SJSA1 (cell line): ENCODE measurements around the gene HDAC4. TPM values are rescaled to one million over a fixed set of nuclear protein-coding genes. Genes with fewer than 3 reads are reported as not detected.
A peak's percentile ranks its signal among the peaks of the same experiment; 100 is the strongest.

Experiments
- DNase-seq, 2 experiments: peaks; one replicate each; pipeline ENCODE4 v3.0.0-alpha.2; 2015 to 2020; ENCODE audit warnings: low spot score in 2 of 2, low read depth in 1 of 2
- H3K27ac ChIP-seq: fragments of 250-450 bp; sonication (Bioruptor Pico); 2 replicates; pipeline ENCODE4 v1.5.1; 2020; ENCODE audit warnings: mild to moderate bottlenecking, moderate library complexity
- H3K27me3 ChIP-seq: fragments of 250-450 bp; sonication (Bioruptor Pico); replicated peaks from 2 replicates; pipeline ENCODE4 v1.5.1; 2020; ENCODE audit warnings: mild to moderate bottlenecking, moderate library complexity
- H3K36me3 ChIP-seq: fragments of 250-450 bp; sonication (Bioruptor Pico); 2 replicates; pipeline ENCODE4 v1.5.1; 2020; ENCODE audit warnings: mild to moderate bottlenecking
- H3K4me1 ChIP-seq: fragments of 250-450 bp; sonication (Bioruptor Pico); replicated peaks from 2 replicates; pipeline ENCODE4 v1.6.1; 2021; ENCODE audit warnings: mild to moderate bottlenecking
- H3K4me3 ChIP-seq: fragments of 250-450 bp; sonication (Bioruptor Pico); 2 replicates; pipeline ENCODE4 v1.5.1; 2020; ENCODE audit warnings: mild to moderate bottlenecking
- H3K9me3 ChIP-seq: fragments of 250-450 bp; sonication (Bioruptor Pico); replicated peaks from 2 replicates; pipeline ENCODE4 v1.5.1; 2020; ENCODE audit warnings: mild to moderate bottlenecking
- total RNA-seq: library from RNA; depleted of rRNA; stranded (reverse); fragments of >200 nt; shearing (Covaris generic); gene quantifications from 2 replicates; pipeline ENCODE4 v1.2.3, GENCODE V29; 2014

The HDAC4 gene
- total RNA-seq, 1 experiment from 2014 or later, result 13.2 TPM

- Histone ChIP-seq H3K36me3 (no peaks in the 10 kb centered on the region), H3K27me3 (no peaks in the 10 kb centered on the region), H3K4me1 (no peaks in the 10 kb centered on the region), H3K27ac (no peak overlapping the region), H3K9me3 (no peaks in the 10 kb centered on the region), H3K4me3 (no peak overlapping the region)
- DNase-seq, result no peak
Measured at GRCh38 chr2:239086325-239087020, 314.3 kb downstream of the HDAC4 start.

- Histone ChIP-seq H3K27ac (no peak overlapping the region), H3K4me1 (no peaks in the 10 kb centered on the region), H3K9me3 (no peaks in the 10 kb centered on the region), H3K36me3 (no peaks in the 10 kb centered on the region; the same call in 1 of the 2 replicates), H3K4me3 (no peak overlapping the region), H3K27me3 (no peaks in the 10 kb centered on the region)
- DNase-seq, result no peak
Measured at GRCh38 chr2:239085201-239085992, 315.4 kb downstream of the HDAC4 start.

GRCh38 chr2:239084007-239084406 lies 316.8 kb downstream of the HDAC4 start:
- Histone ChIP-seq H3K36me3 (no peaks in the 10 kb centered on the region; the same call in 1 of the 2 replicates), H3K27ac (no peak overlapping the region), H3K9me3 (no peaks in the 10 kb centered on the region), H3K27me3 (no peaks in the 10 kb centered on the region), H3K4me1 (no peaks in the 10 kb centered on the region), H3K4me3 (no peak overlapping the region)
- DNase-seq, result no peak

DNA sequence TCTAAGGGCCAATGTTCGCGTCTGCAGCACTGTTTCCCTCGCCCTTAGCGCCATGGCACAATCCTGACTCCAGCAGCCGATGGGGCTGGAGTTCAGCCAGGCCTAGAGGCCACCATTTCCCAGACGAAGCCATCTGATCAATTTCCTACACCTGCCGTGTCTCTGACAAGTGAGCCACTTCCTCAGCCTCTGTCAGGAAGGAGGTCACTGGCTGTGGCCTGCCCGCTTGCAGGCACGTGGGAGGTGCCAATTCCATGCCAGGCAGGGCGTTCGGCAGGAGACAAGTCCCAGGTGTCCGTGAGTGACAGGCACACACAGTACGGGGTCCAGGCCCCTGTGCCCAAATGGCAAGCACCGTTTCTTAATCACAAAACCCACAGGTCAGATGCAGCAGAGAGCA lies 318.4 kb downstream of the HDAC4 start:
- H3K27ac ChIP-seq, result no peak overlapping the region
- H3K4me1 ChIP-seq, result no peaks in the 10 kb centered on the region
- no peaks in the 10 kb centered on the region for H3K27me3 ChIP-seq
- H3K9me3 ChIP-seq, result no peaks in the 10 kb centered on the region
- H3K4me3 ChIP-seq, result no peak overlapping the region
- no peak for DNase-seq
- peaks cover 4% of the 10 kb centered on the region for H3K36me3 ChIP-seq

- no peaks in the 10 kb centered on the region for H3K4me1 ChIP-seq
- H3K27me3 ChIP-seq, result no peaks in the 10 kb centered on the region
- no peaks in the 10 kb centered on the region for H3K9me3 ChIP-seq
- H3K36me3 ChIP-seq, result peaks cover 4% of the 10 kb centered on the region
- H3K27ac ChIP-seq, result no peak overlapping the region
- no peak for DNase-seq
- H3K4me3 ChIP-seq, result no peak overlapping the region
Measured at GRCh38 chr2:239081622-239082021, 319.2 kb downstream of the HDAC4 start.

GRCh38 chr2:239081046-239081445 lies 319.8 kb downstream of the HDAC4 start:
- Histone ChIP-seq H3K36me3 (peaks cover 4% of the 10 kb centered on the region), H3K9me3 (no peaks in the 10 kb centered on the region), H3K27ac (no peak overlapping the region), H3K27me3 (no peaks in the 10 kb centered on the region), H3K4me3 (no peak overlapping the region), H3K4me1 (no peaks in the 10 kb centered on the region)
- no peak for DNase-seq

DNA sequence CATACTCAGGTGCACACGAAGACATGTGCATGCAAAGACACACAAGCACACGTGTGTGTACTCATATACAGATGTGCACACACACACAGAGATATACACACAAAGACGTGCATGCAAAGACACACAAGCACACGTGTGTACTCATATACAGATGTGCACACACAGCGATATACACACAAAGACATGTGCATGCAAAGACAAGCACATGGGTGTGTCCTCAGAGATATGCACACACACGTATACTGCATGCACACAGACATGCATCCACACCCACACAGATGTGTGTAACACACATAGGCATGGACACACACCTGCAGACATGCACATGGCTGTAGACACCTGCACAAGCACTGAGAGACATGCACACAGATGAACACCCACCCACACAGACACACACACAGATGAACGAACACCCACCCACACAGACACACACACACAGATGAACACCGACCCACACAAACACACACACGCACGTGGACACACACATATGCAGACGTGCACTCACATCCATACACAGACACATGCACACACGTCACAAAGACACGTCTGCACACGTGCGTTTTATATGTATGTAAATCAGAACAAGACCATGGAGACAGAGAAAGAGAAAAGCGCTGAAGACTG lies 321.0 kb downstream of the HDAC4 start:
- H3K36me3 ChIP-seq, result peaks cover 4% of the 10 kb centered on the region
- H3K27ac ChIP-seq, result no peak overlapping the region
- no peaks in the 10 kb centered on the region for H3K27me3 ChIP-seq
- no peaks in the 10 kb centered on the region for H3K9me3 ChIP-seq
- no peaks in the 10 kb centered on the region for H3K4me1 ChIP-seq
- H3K4me3 ChIP-seq, result no peak overlapping the region
- DNase-seq, result no peak

GRCh38 chr2:239078128-239078924 lies 322.5 kb downstream of the HDAC4 start:
- H3K4me3 ChIP-seq, result no peak overlapping the region
- H3K36me3 ChIP-seq, result peaks cover 4% of the 10 kb centered on the region
- H3K9me3 ChIP-seq, result no peaks in the 10 kb centered on the region
- DNase-seq, result no peak
- no peaks in the 10 kb centered on the region for H3K27me3 ChIP-seq
- H3K4me1 ChIP-seq, result no peaks in the 10 kb centered on the region
- no peak overlapping the region for H3K27ac ChIP-seq

DNA sequence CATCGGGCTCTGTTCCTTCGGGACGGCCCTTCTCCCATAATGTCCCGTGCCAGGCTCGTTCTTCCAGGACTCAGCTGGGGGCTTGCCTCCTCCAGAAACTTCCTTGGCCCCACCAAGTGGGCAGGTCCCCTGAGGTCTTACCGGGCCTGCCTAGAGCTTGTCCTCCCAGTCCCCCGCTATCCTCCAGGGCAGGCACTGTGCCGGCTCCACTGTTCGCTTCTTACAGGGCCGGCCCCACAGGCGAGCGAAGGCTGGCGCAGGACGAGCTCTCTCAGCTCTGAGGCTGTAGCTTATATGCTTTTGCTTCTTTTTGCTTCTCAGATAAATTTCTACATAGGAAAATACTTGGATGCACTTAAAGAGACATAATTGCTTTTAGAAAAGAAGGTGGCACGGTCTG lies 323.6 kb downstream of the HDAC4 start:
- no peak for DNase-seq
- no peaks in the 10 kb centered on the region for H3K4me1 ChIP-seq
- no peak overlapping the region for H3K27ac ChIP-seq
- H3K9me3 ChIP-seq, result no peaks in the 10 kb centered on the region
- no peak overlapping the region for H3K4me3 ChIP-seq
- no peaks in the 10 kb centered on the region for H3K27me3 ChIP-seq
- H3K36me3 ChIP-seq, result peaks cover 4% of the 10 kb centered on the region

GRCh38 chr2:239075918-239076758 lies 324.7 kb downstream of the HDAC4 start:
- Histone ChIP-seq H3K4me1 (no peaks in the 10 kb centered on the region), H3K36me3 (peaks cover 4% of the 10 kb centered on the region), H3K9me3 (no peaks in the 10 kb centered on the region), H3K27ac (no peak overlapping the region), H3K27me3 (no peaks in the 10 kb centered on the region), H3K4me3 (no peak overlapping the region)
- DNase-seq, result peak in 1 of 2 experiments; percentile 10

DNA sequence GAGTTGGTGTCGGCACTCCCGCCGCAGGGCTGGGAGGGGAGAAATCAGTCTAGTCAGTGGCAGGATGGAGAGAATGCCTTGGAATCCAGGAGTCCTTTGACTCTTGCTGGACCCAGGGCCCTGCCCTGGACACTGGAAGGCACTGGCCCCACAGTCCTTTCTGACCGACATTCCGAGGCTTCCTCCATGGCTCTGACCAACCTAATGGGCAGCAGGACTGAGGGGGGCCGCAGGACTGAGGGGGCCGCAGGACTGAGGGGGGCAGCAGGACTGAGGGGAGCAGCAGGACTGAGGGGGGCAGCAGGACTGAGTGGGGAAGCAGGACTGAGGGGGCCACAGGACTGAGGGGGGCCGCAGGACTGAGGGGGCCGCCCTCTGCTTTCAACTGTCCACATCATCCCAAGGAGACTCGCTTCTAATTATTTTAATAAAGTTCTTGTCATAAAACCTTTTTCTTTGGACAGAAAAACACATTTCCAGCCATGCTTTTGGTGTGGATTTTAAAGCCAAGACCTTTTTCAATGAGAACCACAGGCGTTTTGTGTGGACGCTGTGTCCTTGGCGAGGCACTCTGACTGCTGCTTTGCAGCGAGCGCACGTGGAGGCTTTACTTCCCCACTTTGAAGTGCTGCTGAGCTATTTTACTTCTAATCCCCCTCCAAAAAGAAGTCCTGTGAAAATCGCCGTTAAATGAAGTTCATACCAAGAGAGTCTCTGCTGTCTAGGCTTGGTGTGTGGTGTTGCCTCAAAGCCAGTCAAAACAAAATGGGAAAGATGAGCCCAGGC lies 326.9 kb downstream of the HDAC4 start:
- Histone ChIP-seq H3K27me3 (no peaks in the 10 kb centered on the region), H3K9me3 (no peaks in the 10 kb centered on the region), H3K27ac (no peak overlapping the region), H3K4me1 (no peaks in the 10 kb centered on the region), H3K36me3 (peaks cover 4% of the 10 kb centered on the region; the same call in 1 of the 2 replicates), H3K4me3 (no peak overlapping the region)
- DNase-seq, result no peak

GRCh38 chr2:239073270-239073669 lies 327.6 kb downstream of the HDAC4 start:
- H3K4me1 ChIP-seq, result no peaks in the 10 kb centered on the region
- no peak overlapping the region for H3K4me3 ChIP-seq
- peaks cover 4% of the 10 kb centered on the region; the same call in 1 of the 2 replicates for H3K36me3 ChIP-seq
- no peaks in the 10 kb centered on the region for H3K27me3 ChIP-seq
- no peaks in the 10 kb centered on the region for H3K9me3 ChIP-seq
- no peak overlapping the region for H3K27ac ChIP-seq
- DNase-seq, result no peak
